ENCODE measurements around the gene PLAC1.

DNA sequence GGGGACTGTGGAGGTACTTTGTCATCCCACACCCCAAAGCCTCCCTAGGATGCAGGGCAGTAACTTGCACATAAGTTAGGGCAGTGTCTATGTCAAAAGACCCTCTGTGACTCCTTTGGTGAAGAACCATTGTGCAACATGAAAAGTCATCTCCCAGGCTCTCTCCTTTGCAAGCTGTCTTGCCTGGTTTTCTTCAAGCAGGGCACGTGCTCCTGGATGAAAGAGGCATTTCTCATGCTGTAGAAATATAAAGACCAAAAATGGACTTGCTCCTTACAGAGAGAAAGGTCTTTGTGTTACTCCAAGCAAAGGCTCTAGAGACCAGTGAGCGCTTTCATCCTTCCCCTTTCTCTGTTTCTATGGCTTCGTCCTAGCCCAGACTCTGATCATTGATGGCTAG is 44.9 kb downstream of the PLAC1 start:
- TF ChIP-seq, protein P1, sequence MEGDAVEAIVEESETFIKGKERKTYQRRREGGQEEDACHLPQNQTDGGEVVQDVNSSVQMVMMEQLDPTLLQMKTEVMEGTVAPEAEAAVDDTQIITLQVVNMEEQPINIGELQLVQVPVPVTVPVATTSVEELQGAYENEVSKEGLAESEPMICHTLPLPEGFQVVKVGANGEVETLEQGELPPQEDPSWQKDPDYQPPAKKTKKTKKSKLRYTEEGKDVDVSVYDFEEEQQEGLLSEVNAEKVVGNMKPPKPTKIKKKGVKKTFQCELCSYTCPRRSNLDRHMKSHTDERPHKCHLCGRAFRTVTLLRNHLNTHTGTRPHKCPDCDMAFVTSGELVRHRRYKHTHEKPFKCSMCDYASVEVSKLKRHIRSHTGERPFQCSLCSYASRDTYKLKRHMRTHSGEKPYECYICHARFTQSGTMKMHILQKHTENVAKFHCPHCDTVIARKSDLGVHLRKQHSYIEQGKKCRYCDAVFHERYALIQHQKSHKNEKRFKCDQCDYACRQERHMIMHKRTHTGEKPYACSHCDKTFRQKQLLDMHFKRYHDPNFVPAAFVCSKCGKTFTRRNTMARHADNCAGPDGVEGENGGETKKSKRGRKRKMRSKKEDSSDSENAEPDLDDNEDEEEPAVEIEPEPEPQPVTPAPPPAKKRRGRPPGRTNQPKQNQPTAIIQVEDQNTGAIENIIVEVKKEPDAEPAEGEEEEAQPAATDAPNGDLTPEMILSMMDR (IDR thresholded peaks at IDR 0.05): no peak
- TF ChIP-seq KAT7 (CRISPR knock-in tag; IDR thresholded peaks at IDR 0.05; ENCODE audit: borderline replicate concordance) (no peak), E2F4 (CRISPR knock-in tag; IDR thresholded peaks at IDR 0.05; ENCODE audit: borderline replicate concordance, low read depth) (no peak), ATF2 (CRISPR knock-in tag; IDR thresholded peaks at IDR 0.05; ENCODE audit: borderline replicate concordance, low read depth) (no peak)

Data from WTC11 (cell line).